Keratinocyte (primary cell): ENCODE data around the gene FNIP2. TPM values are rescaled to one million over a fixed set of nuclear protein-coding genes. Genes with fewer than 3 reads are reported as not detected.

Experiments
- DNase-seq: peaks from one replicate; pipeline ENCODE4 v3.0.0-alpha.2; 2011; ENCODE audit warnings: low read depth, missing footprints, low spot score
- FAIRE-seq: peaks from 2 replicates; lab custom pipeline; 2011; peaks lifted over from hg19 to GRCh38; lab: Jason Lieb, UNC
- H2AFZ ChIP-seq: 2 replicates; pipeline ENCODE4 v1.6.0; 2012; ENCODE audit warnings: low read length, control low read depth, inconsistent platforms; ENCODE audit not compliant: control insufficient read depth
- H3K27ac ChIP-seq: 2 replicates; pipeline ENCODE4 v1.5.1; 2011; ENCODE audit warnings: low read length; ENCODE audit not compliant: control insufficient read depth, insufficient read depth
- H3K27me3 ChIP-seq: 3 replicates; pipeline ENCODE4 v1.6.0; 2011; ENCODE audit warnings: low read length; ENCODE audit not compliant: control insufficient read depth, insufficient read depth; ENCODE audit errors: extremely low read depth
- H3K36me3 ChIP-seq, 2 experiments: 2 replicates in 1 of 2; 3 replicates in 1 of 2; pipeline ENCODE4 v1.5.1; 2011; ENCODE audit warnings: low read length in 2 of 2, mild to moderate bottlenecking in 1 of 2; ENCODE audit not compliant: control insufficient read depth in 2 of 2, insufficient read depth in 2 of 2; ENCODE audit errors: extremely low read depth in 1 of 2
- H3K4me1 ChIP-seq: 3 replicates; pipeline ENCODE4 v1.5.1; 2011; ENCODE audit warnings: low read length; ENCODE audit not compliant: control insufficient read depth, insufficient read depth; ENCODE audit errors: extremely low read depth
- H3K4me2 ChIP-seq: 3 replicates; pipeline ENCODE4 v1.6.0; 2011; ENCODE audit warnings: low read depth, low read length; ENCODE audit not compliant: control insufficient read depth, insufficient read depth; ENCODE audit errors: extremely low read depth
- H3K4me3 ChIP-seq, 3 experiments: fragments of 200-600 bp in 1 of 3; sonication (generic) in 1 of 3; 2 replicates in 2 of 3; 3 replicates in 1 of 3; pipeline ENCODE4 v1.5.1; 2011 to 2016; ENCODE audit warnings: low read length in 3 of 3, mild to moderate bottlenecking in 3 of 3, control low read depth in 2 of 3, inconsistent platforms in 1 of 3, low read depth in 1 of 3, mixed read lengths in 1 of 3, mixed run types in 1 of 3, moderate library complexity in 1 of 3; ENCODE audit not compliant: control insufficient read depth in 2 of 3, insufficient read depth in 2 of 3; ENCODE audit errors: extremely low read depth in 1 of 3
- H3K79me2 ChIP-seq: 2 replicates; pipeline ENCODE4 v1.6.0; 2012; ENCODE audit warnings: low read length; ENCODE audit not compliant: control insufficient read depth, insufficient read depth
- H3K9ac ChIP-seq: 3 replicates; pipeline ENCODE4 v1.6.0; 2011; ENCODE audit warnings: low read length; ENCODE audit not compliant: control insufficient read depth, insufficient read depth; ENCODE audit errors: extremely low read depth
- H3K9me1 ChIP-seq: 3 replicates; pipeline ENCODE4 v1.6.0; 2011; ENCODE audit warnings: low read length; ENCODE audit not compliant: control insufficient read depth, insufficient read depth; ENCODE audit errors: extremely low read depth
- H3K9me3 ChIP-seq: 2 replicates; pipeline ENCODE4 v1.5.1; 2012; ENCODE audit warnings: low read depth, low read length; ENCODE audit not compliant: control insufficient read depth
- H4K20me1 ChIP-seq: 3 replicates; pipeline ENCODE4 v1.6.0; 2011; ENCODE audit warnings: low read length; ENCODE audit not compliant: control insufficient read depth, insufficient read depth; ENCODE audit errors: extremely low read depth
- EZH2 ChIP-seq: IDR thresholded peaks from one replicate; pipeline ENCODE4 v1.6.1; 2012; ENCODE audit warnings: inconsistent platforms, mild to moderate bottlenecking, low read length, moderate library complexity
- dilution Hi-C: fragments of 300-500 bp; cut with MboI; formaldehyde crosslinking; loops from one replicate; pipeline ENCODE4 v1.7.0; 2020; ENCODE audit warnings: low sequenced_read_pairs; ENCODE audit not compliant: extremely low pct_ligation_motif_present
- polyA plus RNA-seq, 5 experiments: library from polyadenylated mRNA; depleted of rRNA in 3 of 5; stranded (reverse) in 3 of 5; stranded (forward) in 1 of 5; unstranded in 1 of 5; fragments of >200 nt; gene quantifications; 1 replicate in 1 of 5; 2 replicates in 3 of 5; 3 replicates in 1 of 5; pipeline versions ENCODE4 v1.2.1 to v1.2.3, GENCODE V29; 2011 to 2012; ENCODE audit warnings: missing spikeins in 2 of 5, low read depth in 1 of 5, low replicate concordance in 1 of 5
- TF ChIP-seq, protein P1 (sequence below), 3 experiments: IDR thresholded peaks in 1 of 3; conservative IDR thresholded peaks in 1 of 3; optimal IDR thresholded peaks in 1 of 3; 2 replicates in 2 of 3; 3 replicates in 1 of 3; pipeline versions ENCODE3 to v1.5.1; 2011; ENCODE audit warnings: low read length in 3 of 3, mild to moderate bottlenecking in 3 of 3, moderate library complexity in 2 of 3, control low read depth in 1 of 3, inconsistent platforms in 1 of 3; ENCODE audit not compliant: insufficient read depth in 2 of 3; ENCODE audit errors: extremely low read depth in 1 of 3

Gene FNIP2
- polyA plus RNA-seq, 1 donor (not counting 4 experiments of a cell fraction or from before 2014, with no cell fraction given) = 6.2 TPM

DNA sequence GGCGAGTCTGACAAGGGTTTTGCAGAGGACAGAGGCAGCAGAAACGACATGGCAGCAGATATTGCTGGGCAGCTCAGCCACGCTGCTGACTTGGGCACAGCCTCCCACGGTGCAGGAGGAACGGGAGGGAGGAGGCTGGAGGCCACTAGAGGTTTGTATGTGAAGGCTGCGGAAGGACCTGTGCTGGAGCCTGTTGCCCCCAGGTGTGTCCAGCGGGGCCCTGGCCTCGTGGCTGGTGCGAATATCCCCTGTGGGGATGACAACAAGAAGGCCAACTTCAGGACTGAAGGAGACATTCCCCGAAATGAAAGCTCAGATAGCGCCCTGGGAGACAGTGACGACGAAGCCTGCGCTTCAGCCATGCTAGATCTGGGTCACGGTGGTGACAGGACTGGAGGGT is 100.2 kb downstream of the FNIP2 start:
- TF ChIP-seq, protein P1, sequence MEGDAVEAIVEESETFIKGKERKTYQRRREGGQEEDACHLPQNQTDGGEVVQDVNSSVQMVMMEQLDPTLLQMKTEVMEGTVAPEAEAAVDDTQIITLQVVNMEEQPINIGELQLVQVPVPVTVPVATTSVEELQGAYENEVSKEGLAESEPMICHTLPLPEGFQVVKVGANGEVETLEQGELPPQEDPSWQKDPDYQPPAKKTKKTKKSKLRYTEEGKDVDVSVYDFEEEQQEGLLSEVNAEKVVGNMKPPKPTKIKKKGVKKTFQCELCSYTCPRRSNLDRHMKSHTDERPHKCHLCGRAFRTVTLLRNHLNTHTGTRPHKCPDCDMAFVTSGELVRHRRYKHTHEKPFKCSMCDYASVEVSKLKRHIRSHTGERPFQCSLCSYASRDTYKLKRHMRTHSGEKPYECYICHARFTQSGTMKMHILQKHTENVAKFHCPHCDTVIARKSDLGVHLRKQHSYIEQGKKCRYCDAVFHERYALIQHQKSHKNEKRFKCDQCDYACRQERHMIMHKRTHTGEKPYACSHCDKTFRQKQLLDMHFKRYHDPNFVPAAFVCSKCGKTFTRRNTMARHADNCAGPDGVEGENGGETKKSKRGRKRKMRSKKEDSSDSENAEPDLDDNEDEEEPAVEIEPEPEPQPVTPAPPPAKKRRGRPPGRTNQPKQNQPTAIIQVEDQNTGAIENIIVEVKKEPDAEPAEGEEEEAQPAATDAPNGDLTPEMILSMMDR (optimal IDR thresholded peaks at IDR 0.05 in 1 of 3, IDR thresholded peaks at IDR 0.05 in 1 of 3, conservative IDR thresholded peaks at IDR 0.05 in 1 of 3; ENCODE audit: extremely low read depth in 1 of 3, insufficient read depth in 2 of 3, low read length in 3 of 3) = no peak
- no peak for TF ChIP-seq EZH2
- Histone ChIP-seq H3K9ac (no peak overlapping the region), H3K9me1 (no peaks in the 10 kb centered on the region), H3K27ac (no peak overlapping the region), H3K4me2 (no peak overlapping the region), H3K9me3 (no peaks in the 10 kb centered on the region), H3K4me1 (peaks cover 9% of the 10 kb centered on the region), H3K79me2 (no peaks in the 10 kb centered on the region), H3K27me3 (no peaks in the 10 kb centered on the region), H3K4me3 (no peak overlapping the region), H2AFZ (no peak overlapping the region), H3K36me3 (peaks cover 0 to 5% of the 10 kb centered on the region in 2 experiments), H4K20me1 (no peaks in the 10 kb centered on the region)
- FAIRE-seq = no peak
- dilution Hi-C loops = no loop called here
- no peak for DNase-seq

DNA sequence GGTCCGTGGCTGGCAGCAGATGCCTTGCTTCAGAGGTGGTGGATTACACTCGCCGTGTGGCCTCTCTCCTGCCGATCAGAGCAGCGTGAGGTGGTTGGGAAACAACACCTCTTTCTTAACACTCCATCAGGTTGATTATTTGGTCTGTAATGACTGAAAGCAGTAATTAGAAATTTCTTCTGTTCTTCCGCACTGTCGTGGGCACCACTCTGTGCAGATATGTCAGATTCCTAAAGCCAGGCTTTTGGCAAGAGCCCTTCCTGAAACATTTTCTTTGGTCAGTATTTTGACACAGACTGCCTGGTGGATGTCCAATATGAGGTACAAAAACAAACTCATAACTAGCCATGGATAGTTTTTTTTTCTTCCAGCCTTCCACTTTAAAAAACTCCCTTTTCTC is 100.9 kb downstream of the FNIP2 start:
- peaks cover 13% of the 10 kb centered on the region for H3K4me1 ChIP-seq
- TF ChIP-seq EZH2 = no peak
- TF ChIP-seq, protein P1 (optimal IDR thresholded peaks at IDR 0.05 in 1 of 3, IDR thresholded peaks at IDR 0.05 in 1 of 3, conservative IDR thresholded peaks at IDR 0.05 in 1 of 3; ENCODE audit: extremely low read depth in 1 of 3, insufficient read depth in 2 of 3, low read length in 3 of 3) = no peak
- no peaks in the 10 kb centered on the region for H4K20me1 ChIP-seq
- no peaks in the 10 kb centered on the region for H3K27me3 ChIP-seq
- no peaks in the 10 kb centered on the region for H3K79me2 ChIP-seq
- no peaks in the 10 kb centered on the region for H3K9me3 ChIP-seq
- DNase-seq = no peak
- no peak for FAIRE-seq
- no peak overlapping the region for H3K27ac ChIP-seq
- H3K4me2 ChIP-seq = no peak overlapping the region
- H3K4me3 ChIP-seq = no peak overlapping the region
- dilution Hi-C loops = no loop called here
- no peak overlapping the region for H3K9ac ChIP-seq
- no peaks in the 10 kb centered on the region for H3K9me1 ChIP-seq
- peaks cover 0 to 5% of the 10 kb centered on the region in 2 experiments for H3K36me3 ChIP-seq
- H2AFZ ChIP-seq = no peak overlapping the region
